ENCODE results near the gene EMP1.

Gene EMP1

GRCh38 chr12:13187399-13187798, 9.1 kb upstream of the EMP1 start:
- Histone ChIP-seq H3K4me3 (ENCODE audit: low read depth in 1 of 2, low read length in 1 of 2) (no peak overlapping the region), H3K27me3 (no peaks in the 10 kb centered on the region), H3K27ac (no peak overlapping the region), H3K36me3 (no peaks in the 10 kb centered on the region), H3K9me3 (no peaks in the 10 kb centered on the region), H3K4me1 (ENCODE audit: control insufficient read depth in 1 of 2, insufficient read depth in 1 of 2, low read depth in 1 of 2, low read length in 1 of 2) (no peaks in the 10 kb centered on the region)
- TF ChIP-seq, protein P1, sequence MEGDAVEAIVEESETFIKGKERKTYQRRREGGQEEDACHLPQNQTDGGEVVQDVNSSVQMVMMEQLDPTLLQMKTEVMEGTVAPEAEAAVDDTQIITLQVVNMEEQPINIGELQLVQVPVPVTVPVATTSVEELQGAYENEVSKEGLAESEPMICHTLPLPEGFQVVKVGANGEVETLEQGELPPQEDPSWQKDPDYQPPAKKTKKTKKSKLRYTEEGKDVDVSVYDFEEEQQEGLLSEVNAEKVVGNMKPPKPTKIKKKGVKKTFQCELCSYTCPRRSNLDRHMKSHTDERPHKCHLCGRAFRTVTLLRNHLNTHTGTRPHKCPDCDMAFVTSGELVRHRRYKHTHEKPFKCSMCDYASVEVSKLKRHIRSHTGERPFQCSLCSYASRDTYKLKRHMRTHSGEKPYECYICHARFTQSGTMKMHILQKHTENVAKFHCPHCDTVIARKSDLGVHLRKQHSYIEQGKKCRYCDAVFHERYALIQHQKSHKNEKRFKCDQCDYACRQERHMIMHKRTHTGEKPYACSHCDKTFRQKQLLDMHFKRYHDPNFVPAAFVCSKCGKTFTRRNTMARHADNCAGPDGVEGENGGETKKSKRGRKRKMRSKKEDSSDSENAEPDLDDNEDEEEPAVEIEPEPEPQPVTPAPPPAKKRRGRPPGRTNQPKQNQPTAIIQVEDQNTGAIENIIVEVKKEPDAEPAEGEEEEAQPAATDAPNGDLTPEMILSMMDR (IDR thresholded peaks at IDR 0.05): no peak

DNA sequence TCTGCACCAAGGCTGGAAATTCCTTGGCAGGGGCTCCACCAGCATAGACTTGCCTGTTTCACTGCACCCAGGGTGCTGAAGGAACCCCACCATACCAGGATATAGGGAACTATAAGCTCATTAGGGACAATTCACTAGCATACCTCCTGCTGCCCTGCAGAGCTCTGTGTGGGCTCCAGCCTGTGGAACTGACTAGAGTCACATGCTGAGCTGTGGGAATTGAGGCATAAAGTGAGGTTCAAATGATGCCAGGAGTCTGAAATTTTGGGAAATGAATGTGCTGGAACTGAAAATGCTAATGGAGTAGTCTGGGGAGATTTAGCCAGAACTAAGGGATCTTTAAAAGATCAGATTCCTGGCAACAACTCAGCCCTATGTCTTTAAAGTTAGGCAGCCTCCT, 7.3 kb upstream of the EMP1 start:
- Histone ChIP-seq H3K36me3 (no peaks in the 10 kb centered on the region), H3K27ac (no peak overlapping the region), H3K9me3 (no peaks in the 10 kb centered on the region), H3K4me1 (ENCODE audit: control insufficient read depth in 1 of 2, insufficient read depth in 1 of 2, low read depth in 1 of 2, low read length in 1 of 2) (no peaks in the 10 kb centered on the region), H3K4me3 (ENCODE audit: low read depth in 1 of 2, low read length in 1 of 2) (no peak overlapping the region), H3K27me3 (no peaks in the 10 kb centered on the region)
- TF ChIP-seq, protein P1 (IDR thresholded peaks at IDR 0.05): no peak

DNA sequence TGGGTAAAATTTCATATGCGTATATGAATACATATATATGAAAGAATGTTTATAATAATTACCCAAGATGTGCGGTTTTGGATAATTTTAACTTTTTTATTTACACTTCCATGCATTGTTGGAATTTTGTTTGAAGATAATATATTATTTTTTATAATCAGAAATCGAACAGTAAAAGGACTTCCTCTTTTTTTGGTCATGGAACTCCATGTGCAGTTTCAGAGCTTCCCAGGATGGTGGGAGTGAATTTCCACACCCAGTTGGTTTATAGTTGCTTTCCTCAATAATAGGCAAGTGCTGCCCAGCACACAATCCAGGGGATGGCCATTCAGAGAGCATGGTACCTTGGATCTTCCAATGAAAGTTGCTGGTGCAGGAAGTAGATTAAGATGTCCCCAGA, 6.3 kb upstream of the EMP1 start:
- H3K36me3 ChIP-seq: no peaks in the 10 kb centered on the region
- H3K4me1 ChIP-seq (ENCODE audit: control insufficient read depth in 1 of 2, insufficient read depth in 1 of 2, low read depth in 1 of 2, low read length in 1 of 2): no peaks in the 10 kb centered on the region
- H3K27ac ChIP-seq: no peak overlapping the region
- no peak overlapping the region for H3K4me3 ChIP-seq (ENCODE audit: low read depth in 1 of 2, low read length in 1 of 2)
- TF ChIP-seq, protein P1 (IDR thresholded peaks at IDR 0.05): no peak
- H3K27me3 ChIP-seq: no peaks in the 10 kb centered on the region
- H3K9me3 ChIP-seq: no peaks in the 10 kb centered on the region

DNA sequence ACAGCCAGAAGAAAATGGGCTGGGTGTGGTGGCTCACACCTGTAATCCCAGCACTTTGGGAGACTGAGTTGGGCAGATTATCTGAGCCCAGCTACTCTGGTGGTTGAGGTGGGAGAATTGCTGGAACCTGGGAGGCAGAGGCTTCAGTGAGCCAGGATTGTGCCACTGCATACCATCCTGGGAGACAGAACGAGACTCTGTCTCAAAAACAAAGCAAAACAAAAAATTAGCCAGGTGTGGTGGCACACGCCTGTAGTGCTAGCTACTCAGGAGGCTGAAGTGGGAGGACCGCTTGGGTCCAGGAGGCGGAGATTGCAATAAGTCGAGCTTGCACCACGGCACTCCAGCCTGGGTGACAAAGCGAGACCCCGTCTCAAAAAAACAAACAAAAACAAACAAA, 3.8 kb upstream of the EMP1 start:
- H3K36me3 ChIP-seq: no peaks in the 10 kb centered on the region
- H3K9me3 ChIP-seq: no peaks in the 10 kb centered on the region
- no peak overlapping the region for H3K4me3 ChIP-seq (ENCODE audit: low read depth in 1 of 2, low read length in 1 of 2)
- peaks cover 0 to 8% of the 10 kb centered on the region in 2 experiments for H3K4me1 ChIP-seq (ENCODE audit: control insufficient read depth in 1 of 2, insufficient read depth in 1 of 2, low read depth in 1 of 2, low read length in 1 of 2)
- TF ChIP-seq, protein P1 (IDR thresholded peaks at IDR 0.05): no peak
- H3K27me3 ChIP-seq: peaks cover 23% of the 10 kb centered on the region
- H3K27ac ChIP-seq: no peak overlapping the region

- H3K9me3 ChIP-seq: no peaks in the 10 kb centered on the region
- TF ChIP-seq, protein P1 (IDR thresholded peaks at IDR 0.05): no peak
- no peaks in the 10 kb centered on the region for H3K36me3 ChIP-seq
- no peak overlapping the region for H3K4me3 ChIP-seq (ENCODE audit: low read depth in 1 of 2, low read length in 1 of 2)
- H3K4me1 ChIP-seq (ENCODE audit: control insufficient read depth in 1 of 2, insufficient read depth in 1 of 2, low read depth in 1 of 2, low read length in 1 of 2): peaks cover 0 to 8% of the 10 kb centered on the region in 2 experiments
- no peak overlapping the region for H3K27ac ChIP-seq
- peaks cover 32% of the 10 kb centered on the region for H3K27me3 ChIP-seq
Measured at GRCh38 chr12:13193505-13194231, 2.9 kb upstream of the EMP1 start.

Measured in neutrophil (primary cell).